Left forelimb (tissue), 1 donor: ENCODE measurements around the gene ZFAND2B.
A peak's percentile ranks its signal among the peaks of the same experiment; 100 is the strongest.

Source experiments
- DNase-seq: peaks from one replicate; pipeline ENCODE4 v3.0.0-alpha.2; 2018; ENCODE audit warnings: low spot score

ZFAND2B gene, protein sequence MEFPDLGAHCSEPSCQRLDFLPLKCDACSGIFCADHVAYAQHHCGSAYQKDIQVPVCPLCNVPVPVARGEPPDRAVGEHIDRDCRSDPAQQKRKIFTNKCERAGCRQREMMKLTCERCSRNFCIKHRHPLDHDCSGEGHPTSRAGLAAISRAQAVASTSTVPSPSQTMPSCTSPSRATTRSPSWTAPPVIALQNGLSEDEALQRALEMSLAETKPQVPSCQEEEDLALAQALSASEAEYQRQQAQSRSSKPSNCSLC

DNA sequence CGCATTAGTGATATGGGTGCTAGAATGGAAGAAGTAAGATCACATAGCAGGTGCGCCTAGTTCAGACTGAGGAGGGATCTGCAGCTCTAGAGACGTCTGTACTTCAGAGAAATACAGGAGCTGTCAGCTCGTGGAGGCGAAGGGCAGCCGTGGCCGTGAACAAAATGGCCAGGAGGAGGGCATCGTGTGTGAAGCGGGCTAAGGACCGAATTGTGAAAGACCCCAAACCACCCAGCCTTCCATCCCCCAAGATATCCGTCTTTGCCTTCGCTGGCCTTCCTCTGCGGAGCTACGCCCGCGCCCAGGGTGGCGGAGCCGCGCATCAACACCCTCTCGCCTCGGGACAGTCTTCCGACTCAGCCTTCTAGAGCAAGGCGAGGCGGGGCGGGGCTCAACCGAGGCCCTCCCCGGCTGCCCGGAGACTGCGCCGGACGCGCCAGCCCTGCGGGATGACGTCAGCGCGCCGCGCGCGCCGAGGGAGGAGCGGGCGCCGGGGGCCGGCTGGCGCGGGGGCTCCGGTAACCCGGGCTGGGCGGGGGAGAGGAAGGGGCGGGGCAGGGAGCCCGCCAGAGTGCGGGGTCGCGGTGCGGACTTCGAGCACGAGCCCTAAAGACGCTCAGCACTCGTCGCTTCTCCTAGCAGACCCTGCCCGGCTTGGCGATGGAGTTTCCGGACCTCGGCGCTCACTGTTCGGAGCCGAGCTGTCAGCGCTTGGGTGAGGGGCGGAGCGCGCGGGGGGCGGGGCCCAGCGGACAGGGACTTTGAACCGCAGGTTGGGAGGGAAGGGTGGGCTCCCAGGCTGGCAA lies at the start of gene ZFAND2B:
Gene ZFAND2B, plus strand, starts transcription at position 455 of the 806 bp plus-strand sequence. Its CDS starts 206 bp downstream, at position 661.
- peak; percentile 96 for DNase-seq

DNA sequence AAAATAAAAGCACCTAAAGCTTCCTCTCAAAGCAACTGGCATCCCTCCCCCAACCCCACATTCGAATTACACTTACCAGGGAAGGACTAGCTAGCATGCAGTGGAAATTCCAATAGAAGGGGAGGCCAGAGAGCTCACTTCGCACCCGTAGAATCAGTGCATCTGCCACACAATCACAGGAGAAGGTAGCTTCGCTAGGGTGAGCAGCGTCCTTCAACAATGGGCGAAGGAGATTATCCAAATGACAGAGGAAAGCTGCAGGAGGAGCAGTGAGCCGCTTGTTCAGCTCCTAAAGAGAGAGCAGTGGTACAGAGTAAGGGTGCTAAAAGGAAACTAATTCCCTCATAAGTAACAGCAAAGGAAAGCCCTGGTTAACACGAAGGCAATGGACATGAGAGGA lies 49.2 kb upstream of the ZFAND2B start:
- DNase-seq: no peak

DNA sequence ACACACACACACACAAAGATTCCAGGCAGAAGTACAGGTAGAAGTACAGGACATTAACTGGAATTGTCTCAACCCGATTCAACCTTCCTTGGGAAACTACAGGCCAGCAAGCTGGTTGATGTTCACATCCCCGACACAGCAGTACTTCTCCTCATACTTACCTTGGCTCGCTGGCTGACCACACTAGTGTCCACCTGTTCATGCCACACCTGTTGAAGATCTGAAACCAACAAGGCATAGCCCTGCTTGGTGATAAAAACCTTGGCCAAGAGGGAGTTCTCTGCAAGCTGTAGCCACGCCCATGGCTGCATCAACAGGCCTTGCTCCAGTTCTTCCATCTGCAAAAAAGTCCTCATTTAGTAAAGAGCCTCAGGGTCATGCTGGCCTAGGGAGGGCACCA lies 48.6 kb upstream of the ZFAND2B start:
- no peak for DNase-seq

DNA sequence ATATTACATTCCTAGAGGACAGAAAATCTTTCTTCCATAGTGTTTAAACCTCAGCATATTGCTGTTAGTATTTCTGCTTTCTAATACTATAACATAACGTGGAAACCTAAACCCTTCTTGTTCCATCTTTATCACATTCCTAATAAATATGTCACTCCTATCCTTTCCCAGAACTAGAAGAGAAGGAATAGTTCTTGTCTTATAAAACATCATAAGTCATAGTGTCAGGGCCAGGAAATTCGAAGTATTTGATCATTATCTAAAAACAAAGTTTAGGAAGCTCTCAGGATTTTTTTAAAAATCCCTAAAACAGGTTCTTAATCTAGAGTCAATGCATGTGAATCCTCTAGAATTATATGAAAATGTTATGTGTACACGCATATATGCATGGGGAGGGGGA lies 48.0 kb upstream of the ZFAND2B start:
- DNase-seq: no peak

DNA sequence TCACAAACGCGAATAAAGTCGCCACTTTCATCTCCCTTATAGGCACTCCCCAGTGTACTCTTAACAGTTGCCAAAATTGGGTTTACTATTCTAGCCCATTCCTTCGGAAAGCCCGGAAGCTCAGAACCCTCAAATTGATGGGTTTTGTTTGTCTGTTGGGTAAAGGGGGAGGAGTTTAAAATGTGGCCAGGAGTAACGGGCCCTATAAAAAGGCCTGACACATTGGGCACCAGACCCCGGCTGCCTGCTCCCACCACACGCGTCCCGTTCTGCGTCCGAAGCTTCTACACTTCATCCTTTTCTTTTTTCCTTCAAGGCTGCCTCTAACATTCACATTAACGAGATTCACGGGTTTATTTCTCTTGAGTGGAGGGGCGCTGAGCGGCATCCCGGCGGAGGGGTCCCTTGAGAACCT lies 46.8 kb upstream of the ZFAND2B start:
- no peak for DNase-seq

DNA sequence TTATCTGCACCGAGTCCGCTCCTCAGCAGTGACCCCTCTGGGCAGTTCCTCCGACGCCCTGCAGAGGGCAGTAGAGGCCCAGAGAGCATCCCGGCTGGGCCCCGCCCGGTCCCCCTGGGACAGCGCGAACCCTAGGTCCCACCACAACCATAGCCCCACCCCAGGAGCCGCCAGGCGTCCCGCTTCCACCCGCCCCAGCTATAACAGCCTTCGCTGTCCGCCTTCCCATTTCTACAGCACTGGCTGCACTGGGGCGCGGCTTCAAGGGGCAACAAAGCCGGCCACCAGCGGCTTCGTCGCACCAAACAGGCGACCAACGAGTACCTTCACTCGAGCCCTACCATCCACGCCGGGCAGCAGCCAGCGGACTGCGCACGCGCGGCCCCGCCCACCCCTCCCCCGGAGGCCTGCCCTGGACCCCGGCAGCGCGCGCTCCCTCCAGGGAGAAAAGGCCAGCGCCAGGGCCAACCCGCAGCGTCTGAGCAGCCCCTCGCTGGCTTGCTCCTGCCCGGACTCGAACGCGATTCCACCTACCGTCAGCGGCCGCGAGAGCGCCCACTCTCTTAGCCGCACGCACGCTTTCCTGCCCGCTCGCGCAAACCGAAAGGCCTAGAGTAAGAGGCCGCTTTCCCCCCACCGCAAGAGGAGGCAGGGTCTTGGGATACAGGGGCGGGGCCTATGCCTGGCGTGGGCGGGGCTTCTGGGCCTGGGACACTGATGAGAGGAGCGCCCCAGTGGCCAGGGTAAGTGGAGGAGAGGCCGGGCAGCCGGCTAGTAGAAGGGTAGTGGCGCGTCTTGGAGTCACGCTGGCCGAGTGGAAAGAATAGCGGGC lies 46.2 kb upstream of the ZFAND2B start, which contains the start of gene NHEJ1:
Gene NHEJ1, minus strand, starts transcription at position 630 of the 832 bp plus-strand sequence. CDS start 2,453 bp downstream, outside the sequence.
- peak; percentile 97 for DNase-seq

DNA sequence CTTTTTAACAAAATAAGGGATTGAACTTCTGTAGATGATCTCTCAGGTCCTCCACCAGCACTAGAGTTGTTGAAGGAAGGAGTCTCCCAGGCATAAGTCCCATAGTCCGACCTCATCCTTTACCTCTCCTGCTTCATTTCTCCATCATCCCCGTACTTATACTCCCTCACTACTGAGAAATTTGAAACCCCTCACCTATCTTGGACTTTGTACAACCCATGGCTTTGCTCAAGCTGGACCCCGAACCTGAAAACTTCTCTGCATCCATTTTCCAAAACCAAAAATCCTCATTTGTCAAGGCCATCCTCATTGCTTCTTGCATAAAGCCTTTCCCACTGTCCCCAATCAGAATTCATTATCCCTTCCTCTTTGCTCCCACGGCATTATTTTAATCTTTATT lies 45.5 kb upstream of the ZFAND2B start:
- DNase-seq: no peak

DNA sequence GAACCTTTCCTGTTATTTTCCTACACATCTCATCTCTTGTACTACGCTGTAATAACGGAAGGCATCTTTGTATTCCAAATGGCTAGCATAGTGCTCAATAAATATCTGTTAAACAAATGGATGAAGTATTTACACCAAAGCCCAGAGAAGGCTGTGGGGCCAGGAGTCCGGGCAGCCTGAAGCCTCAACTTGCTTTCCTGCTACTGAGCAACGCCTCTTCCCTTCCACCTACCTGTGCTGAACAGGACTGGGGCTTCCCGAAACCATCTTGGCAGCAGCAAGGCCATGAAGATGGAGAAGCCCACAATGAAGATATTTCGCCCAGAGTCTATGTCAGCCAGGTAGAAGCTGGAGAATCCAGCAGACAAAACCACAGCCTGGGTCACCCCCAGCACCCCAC lies 43.4 kb upstream of the ZFAND2B start:
- no peak for DNase-seq

DNA sequence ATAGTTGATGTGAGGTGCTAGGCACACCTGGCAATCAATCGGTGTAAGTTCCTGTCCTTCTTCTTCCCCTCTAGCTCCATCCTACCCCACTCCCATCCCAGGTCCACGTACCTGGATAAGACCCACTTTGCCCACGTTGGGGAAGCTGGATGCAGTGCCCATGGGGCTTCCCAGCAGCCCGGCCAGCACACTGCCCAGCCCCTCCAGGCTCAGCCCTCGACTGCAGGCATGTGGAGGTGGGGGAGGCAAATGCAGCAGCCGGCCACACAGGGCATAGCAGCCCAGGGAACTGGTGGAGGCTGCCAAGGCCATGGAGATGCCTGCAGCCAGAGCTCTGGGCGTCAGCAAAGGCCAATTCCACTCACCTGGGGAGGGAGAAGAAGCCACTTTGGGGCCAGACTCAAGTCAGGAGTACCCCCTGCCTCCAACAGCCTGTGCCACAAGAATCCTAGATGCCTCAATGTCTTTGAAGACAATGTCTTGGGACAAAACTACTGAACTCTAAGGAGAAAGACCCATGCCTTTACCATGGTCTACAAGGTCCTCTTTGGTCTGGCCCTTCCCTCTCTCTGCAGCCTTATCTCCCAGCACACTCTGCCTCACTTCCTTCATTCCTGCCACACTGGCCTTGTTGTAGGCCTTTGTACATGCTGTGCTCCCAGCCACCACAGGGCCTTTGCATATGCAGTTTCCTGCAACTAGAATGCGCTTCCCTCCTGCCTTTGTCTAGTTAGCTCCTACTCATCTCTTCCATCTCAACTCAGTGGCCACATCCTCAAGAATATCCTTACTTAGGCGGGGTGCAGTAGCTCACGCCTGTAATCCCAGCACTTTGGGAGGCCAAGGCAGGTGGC lies 41.3 kb upstream of the ZFAND2B start:
- no peak for DNase-seq

DNA sequence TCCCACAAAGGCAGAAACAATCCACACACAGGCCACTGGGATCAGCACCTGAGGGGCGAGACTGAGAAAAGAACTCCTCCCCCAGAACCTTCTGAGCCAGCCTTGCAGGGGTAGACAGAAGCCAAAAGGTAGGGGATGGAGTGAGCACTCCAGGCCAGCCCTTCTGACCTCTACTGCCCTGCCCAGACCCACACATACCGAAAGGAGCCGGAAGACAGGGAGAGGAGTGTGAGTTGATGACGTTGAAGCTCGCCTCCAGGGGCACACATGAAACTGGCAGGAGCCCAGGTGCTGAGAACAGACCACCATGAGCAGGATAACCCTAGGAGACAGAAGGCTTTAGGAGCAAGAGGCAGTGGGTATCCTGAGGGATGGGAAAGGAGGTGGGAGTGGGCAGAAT lies 38.6 kb upstream of the ZFAND2B start:
- no peak for DNase-seq

DNA sequence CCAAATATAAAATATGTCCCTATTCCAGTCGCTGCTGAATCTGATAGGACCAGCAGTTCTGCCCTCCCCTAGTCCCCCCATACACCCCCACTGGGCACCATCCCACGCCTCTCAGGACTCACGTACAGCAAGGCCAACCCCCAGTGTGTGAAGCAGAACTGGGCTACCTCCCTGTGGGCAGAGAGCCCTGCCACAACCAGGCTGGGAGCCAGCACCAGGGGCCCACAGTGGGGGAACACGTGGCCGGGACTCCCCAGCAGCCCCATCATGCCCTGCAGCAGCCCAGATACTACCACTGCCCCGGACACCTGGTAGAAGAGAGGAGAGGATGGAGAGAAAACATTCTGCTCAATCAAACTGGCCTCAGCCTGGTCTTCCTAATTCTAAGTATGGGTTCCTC lies 38.1 kb upstream of the ZFAND2B start:
- DNase-seq: no peak

DNA sequence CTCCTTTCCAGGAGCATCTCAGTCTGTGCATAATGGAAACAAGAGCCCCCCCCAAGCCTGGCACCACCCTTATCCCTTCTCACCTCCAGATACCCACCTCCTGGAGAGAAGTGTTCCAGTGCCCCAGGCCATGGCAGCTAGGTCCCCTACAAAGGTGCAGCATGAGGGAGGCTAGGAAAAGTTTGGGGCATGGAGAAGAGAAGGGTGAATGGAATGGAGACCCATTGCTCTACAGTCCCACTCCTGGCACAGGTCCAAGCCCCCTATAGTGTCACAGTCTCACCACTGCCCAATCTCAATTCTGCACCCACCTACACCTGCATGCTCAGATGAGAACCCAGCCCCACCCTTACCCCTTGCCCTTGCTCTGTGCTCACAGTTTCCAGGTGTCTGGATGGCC lies 37.6 kb upstream of the ZFAND2B start:
- DNase-seq: no peak

DNA sequence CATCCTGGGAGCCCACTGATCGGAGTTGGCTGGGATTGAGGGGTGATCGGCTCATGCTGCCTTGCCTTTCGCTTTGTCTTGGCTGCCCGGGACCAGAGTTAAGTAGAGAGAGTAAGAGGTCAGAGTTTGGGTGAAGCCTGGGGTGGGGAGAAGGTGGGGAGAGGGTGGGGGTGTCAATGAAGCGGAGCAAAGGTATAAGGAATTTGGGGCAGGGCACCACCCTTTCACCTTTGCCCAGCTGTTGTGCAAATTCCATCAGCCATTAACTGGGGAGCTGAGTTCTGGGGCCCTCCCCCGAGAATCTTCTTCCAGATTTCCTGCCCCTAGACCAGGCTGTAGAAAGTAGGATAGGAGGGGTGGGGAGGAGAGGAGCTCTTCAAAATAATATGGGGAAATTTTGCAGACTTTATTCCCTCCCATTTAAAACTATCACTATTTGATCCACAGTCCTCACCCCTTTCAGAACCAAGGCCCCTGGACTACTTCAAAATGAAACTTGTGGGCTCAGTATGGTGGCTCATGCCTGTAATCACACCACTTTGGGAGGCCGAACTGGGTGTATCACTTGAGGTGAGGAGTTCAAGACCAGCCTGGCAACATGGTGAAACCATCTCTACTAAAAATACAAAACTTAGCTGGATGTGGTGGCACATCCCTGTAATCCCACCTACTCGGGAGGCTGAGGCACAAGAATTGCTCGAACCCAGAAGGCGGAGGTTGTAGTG lies 36.5 kb upstream of the ZFAND2B start, which contains the start of gene SLC23A3:
Gene SLC23A3, minus strand, starts transcription at position 100 of the 725 bp plus-strand sequence. Its CDS starts 45 bp downstream, at position 55.
- DNase-seq: no peak

DNA sequence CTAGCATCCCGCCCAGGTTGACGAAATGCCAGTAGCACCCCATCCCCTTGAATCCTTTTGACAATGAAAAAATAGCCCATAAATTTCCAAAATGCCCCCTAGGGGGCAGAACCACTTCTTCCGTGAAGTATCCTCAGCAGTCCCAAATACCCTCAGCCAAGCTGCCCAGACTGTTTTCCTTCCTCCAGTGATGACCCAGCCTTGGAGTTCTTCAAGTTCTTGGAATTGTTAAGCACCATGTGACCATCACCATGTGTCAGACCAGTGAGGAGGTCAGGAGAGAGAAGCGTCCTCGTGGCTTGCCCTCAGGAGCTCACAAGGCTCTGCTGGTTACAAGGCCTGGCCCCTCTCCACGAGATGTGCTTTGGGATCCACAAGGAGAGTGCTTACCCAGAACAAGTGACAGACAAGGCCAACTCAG lies 35.3 kb upstream of the ZFAND2B start:
- no peak for DNase-seq

DNA sequence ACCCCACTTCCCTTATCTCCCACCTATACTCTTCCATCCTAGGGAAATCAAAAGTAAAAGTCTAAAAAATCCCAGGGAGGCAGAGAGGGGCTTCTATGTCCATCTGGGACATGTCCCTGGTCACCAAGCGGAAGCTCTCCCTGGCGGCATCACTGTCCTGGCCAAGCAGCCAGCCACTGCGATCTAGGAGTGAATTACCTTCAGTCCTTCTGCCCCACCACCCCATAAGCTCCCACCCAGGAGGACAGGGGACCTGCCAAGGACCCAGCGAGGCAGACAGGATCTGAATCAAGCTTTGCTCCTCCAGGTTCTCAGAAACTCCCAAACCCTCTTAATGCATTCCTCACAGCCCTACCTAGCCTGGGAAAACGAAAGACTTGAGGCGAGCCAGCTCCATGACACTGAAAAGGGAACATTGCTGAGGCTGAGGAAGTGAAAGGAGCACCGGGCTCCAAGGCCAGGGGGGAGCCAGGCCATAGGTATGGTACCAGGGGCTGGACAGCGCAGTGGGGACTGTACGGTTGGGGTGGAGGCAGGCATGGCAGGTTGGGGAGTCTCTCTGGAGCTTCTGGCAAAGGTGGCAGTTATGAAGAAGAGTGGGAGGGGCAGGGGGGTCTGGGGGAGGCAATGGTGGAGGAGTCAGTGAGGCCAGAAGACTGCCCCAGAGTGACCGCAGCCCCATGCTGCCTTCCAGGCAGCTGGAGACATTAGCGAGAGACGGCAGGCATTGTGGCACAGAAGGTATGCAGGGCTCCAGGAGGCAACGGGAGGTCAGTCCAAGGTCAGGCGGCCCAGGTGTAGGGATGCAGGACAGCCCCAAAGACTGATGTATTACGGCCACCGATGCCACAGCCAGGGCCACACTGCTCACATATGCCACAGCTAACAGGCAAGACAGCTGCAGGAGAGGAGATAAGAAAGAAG lies 34.1 kb upstream of the ZFAND2B start:
- DNase-seq: no peak

DNA sequence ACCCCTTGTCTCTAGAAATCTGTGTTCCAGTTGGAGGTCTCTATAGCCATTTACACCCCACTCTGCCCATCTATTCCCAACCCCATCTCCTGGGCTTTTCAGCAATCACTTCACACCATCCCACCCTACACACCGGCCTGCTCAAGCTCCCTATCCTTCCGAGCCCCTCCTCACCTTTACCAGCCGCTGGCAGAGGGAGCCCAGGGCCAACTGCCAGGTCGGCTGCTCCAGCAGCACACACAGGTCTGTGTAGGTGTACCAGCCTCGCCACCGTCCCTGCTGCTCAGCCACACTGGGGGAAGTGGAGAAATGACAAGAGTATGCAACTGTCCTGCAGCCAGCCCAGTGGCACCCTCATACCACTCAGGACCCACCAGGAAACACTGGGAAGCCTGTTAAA lies 33.4 kb upstream of the ZFAND2B start:
- no peak for DNase-seq

DNA sequence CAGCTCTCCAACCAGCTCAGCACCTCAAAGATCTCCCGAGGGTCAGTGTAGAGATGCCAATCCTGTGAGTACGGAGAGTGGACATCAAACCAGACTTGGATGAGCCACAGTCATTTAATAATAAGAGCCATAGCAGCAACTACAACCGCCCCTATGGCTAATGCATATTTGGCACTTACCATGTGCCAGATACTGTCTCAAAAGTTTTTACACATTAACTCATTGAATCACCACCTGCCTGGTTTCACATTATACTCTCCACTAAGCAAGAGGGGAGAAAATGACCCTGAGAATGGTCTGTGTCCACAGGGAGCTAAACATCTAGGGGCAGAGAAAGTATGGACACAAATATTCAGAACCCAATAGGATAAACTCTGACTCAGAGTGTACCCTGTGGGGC lies 32.4 kb upstream of the ZFAND2B start:
- DNase-seq: no peak

DNA sequence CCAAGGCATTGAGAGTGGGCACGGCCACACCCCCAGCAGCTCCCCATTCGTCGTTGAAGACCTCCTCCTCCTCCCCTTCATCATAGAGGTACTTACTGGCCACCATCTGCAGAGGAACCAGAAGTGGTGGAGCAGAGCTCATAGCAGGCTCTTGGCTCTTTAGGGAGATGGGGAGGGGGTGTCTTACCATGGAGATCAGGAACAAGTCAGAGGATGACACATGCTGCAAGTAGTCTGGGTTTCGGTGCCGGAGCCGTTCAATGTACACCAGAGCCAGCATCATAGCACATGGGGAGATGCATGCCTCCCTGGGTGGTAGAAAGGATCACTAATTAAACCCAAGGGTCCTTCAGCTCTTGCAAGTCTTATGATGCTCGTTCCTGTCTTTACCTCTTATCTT lies 31.8 kb upstream of the ZFAND2B start:
- no peak for DNase-seq

DNA sequence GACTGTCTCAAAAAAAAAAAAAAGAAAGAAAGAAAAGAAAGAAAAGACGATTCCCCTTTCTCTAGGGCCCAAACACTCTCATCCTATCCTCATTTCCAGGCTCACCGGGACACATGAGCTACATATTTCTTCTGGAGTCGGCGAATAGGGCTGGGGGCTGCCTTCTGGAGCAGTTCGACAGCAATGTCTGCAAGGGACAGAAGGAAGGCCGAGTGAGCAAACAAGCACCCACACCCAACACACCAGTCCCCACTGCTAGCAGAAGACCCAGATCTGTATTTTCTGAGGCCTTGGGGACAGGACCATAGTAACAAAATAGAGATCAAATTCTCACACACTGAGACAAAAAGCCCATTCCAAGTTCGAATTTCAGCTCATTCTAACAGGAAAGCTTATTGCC lies 31.1 kb upstream of the ZFAND2B start:
- DNase-seq: no peak
